A549 (cell line): ENCODE measurements around the gene BSCL2. TPM values are rescaled to one million over a fixed set of nuclear protein-coding genes. Genes with fewer than 3 reads are reported as not detected.

Experiments used
- ATAC-seq, 2 experiments: fragments of 200-7000 bp in 1 of 2; fragments of >200 bp in 1 of 2; cut with Nextera tagmentation in 1 of 2; cut with Tn5 transposase in 1 of 2; 3 replicates each; pipeline versions ENCODE4 v1.8.0 to v1.9.1; 2018 to 2020; ENCODE audit warnings: mild to moderate bottlenecking in 1 of 2, moderate library complexity in 1 of 2
- CTCF ChIA-PET: fragments of 300-600 bp; sonication (Branson Sonifier 250); formaldehyde crosslinking; extraction: SDS; loops from one replicate; lab custom pipeline; 2021; ENCODE audit warnings: antibody characterized with exemption, inconsistent platforms; lab: Yijun Ruan, JAX
- POLR2A ChIA-PET: fragments of 350-600 bp; formaldehyde crosslinking; extraction: SDS; loops from one replicate; lab custom pipeline; 2021; ENCODE audit warnings: antibody characterized with exemption, inconsistent platforms; lab: Yijun Ruan, JAX
- DNase-seq, 2 experiments: peaks; one replicate each; pipeline versions ENCODE4 v3.0.0 to v3.0.0-alpha.2; 2011 to 2016; ENCODE audit warnings: low read depth in 1 of 2, low spot score in 1 of 2
- FAIRE-seq: peaks from 2 replicates; lab custom pipeline; 2011; peaks lifted over from hg19 to GRCh38; lab: Jason Lieb, UNC
- H3K27ac ChIP-seq, 2 experiments: fragments of >200 bp; sonication (Bioruptor Twin); formaldehyde crosslinking; 3 replicates each; pipeline ENCODE4 v1.5.1; 2016 to 2017
- H3K4me1 ChIP-seq: fragments of >200 bp; sonication (Bioruptor Twin); formaldehyde crosslinking; 3 replicates; pipeline ENCODE4 v1.6.1; 2016
- H3K4me2 ChIP-seq: fragments of >200 bp; sonication (Bioruptor Twin); formaldehyde crosslinking; 3 replicates; pipeline ENCODE4 v1.6.1; 2016
- H3K4me3 ChIP-seq: fragments of >200 bp; sonication (Bioruptor Twin); formaldehyde crosslinking; 3 replicates; pipeline ENCODE4 v1.5.1; 2016
- H3K9me3 ChIP-seq: fragments of >200 bp; sonication (Bioruptor Twin); formaldehyde crosslinking; 3 replicates; pipeline ENCODE4 v1.6.1; 2016
- ATOH8 ChIP-seq: fragments of 250-450 bp; sonication (Bioruptor Pico); IDR thresholded peaks from 2 replicates; pipeline ENCODE4 v1.5.0; 2020; ENCODE audit warnings: low read depth, mild to moderate bottlenecking, moderate library complexity
- CTCF ChIP-seq: fragments of >200 bp; sonication (Bioruptor Twin); formaldehyde crosslinking; IDR thresholded peaks from 3 replicates; pipeline ENCODE4 v1.5.1; 2016
- GATA3 ChIP-seq: IDR thresholded peaks from 2 replicates; pipeline ENCODE4 v1.6.1; 2012; ENCODE audit warnings: borderline replicate concordance
- JUNB ChIP-seq: fragments of >200 bp; sonication (Bioruptor Twin); formaldehyde crosslinking; IDR thresholded peaks from 2 replicates; pipeline ENCODE4 v1.6.1; 2016
- KDM1A ChIP-seq: fragments of 200-600 bp; sonication (generic); IDR thresholded peaks from 2 replicates; pipeline ENCODE4 v1.6.1; 2016; ENCODE audit warnings: low read depth, mild to moderate bottlenecking
- MAZ ChIP-seq: fragments of 150-350 bp; IDR thresholded peaks from 2 replicates; pipeline ENCODE4 v1.6.1; 2014; ENCODE audit warnings: antibody characterized with exemption, low read depth, low read length, borderline replicate concordance
- RARB ChIP-seq: fragments of 250-450 bp; sonication (Bioruptor Pico); IDR thresholded peaks from 2 replicates; pipeline ENCODE4 v1.8.0; 2021; ENCODE audit warnings: mild to moderate bottlenecking, moderate library complexity
- SMC3 ChIP-seq: fragments of >200 bp; sonication (Bioruptor Twin); formaldehyde crosslinking; IDR thresholded peaks from 3 replicates; pipeline ENCODE4 v1.6.1; 2018; ENCODE audit warnings: inconsistent platforms
- WGBS: methylation state at CpG from one replicate; pipeline ENCODE4 v1.1.6; 2017; ENCODE audit errors: missing lambda C conversion rate; 5-methylcytosine and 5-hydroxymethylcytosine counted together
- polyA plus RNA-seq, 4 experiments: library from polyadenylated mRNA; depleted of rRNA in 3 of 4; stranded (reverse); fragments of >200 nt; fragmentation: RNase III in 1 of 4; extraction: RNeasy Plus Mini Kit Qiagen cat#74134 plus additional on column Dnase treatment in 1 of 4; gene quantifications; 2 replicates in 3 of 4; 3 replicates in 1 of 4; pipeline ENCODE4 v1.2.3, GENCODE V29; 2011 to 2017
- TF ChIP-seq, protein P1 (sequence below): fragments of 200-600 bp; sonication (generic); IDR thresholded peaks from 2 replicates; pipeline ENCODE4 v1.6.1; 2016; ENCODE audit warnings: antibody characterized with exemption, mild to moderate bottlenecking, moderate library complexity
- TF ChIP-seq, protein P2 (sequence below): fragments of 450-650 bp; IDR thresholded peaks from 2 replicates; pipeline ENCODE4 v1.6.1; 2014; ENCODE audit warnings: antibody characterized with exemption
- TF ChIP-seq, protein P3 (sequence below): fragments of >200 bp; sonication (Bioruptor Twin); formaldehyde crosslinking; IDR thresholded peaks from 2 replicates; pipeline ENCODE4 v1.6.1; 2016

Gene BSCL2
- polyA plus RNA-seq, 2 of the 4 experiments (the other 2 are of a cell fraction), result 63.0 to 63.9 TPM

DNA sequence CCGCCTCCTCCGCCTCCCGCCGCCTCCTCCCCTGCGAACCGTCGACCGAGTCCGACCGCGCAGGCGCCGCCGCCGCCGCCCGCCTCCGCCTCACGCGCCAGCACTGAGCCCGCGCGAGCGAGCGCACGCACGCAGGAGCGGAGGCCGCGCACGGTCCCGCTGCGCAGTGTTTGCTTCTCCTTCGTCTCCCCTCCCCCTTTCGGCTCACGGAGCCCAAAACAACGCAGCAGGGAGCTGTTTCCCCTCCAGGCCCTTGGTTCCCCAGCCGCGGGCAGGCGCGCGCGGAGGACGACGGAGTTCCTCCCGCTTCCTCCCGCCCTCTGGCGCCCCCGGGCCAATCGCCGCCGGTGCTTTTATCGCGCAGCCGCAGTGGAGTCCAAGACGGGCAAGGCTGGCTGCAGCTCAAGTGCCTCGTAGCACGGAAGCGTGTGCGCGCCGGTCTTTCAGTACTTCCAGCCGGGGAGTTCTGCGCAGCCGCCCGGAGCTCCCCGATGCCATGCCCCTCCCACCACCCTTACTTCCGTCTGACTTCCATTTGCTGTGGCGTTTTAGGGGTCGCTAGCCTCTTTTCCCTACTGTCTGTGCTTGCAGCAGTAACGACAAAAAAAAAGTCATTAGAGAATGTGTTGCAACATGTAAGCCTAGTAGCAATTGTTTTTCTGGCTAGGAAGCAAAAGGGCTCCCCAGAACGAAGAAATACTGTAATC, 20.1 kb upstream of the BSCL2 start, which contains the start of gene HNRNPUL2 (continued):
- TF ChIP-seq, protein P1, sequence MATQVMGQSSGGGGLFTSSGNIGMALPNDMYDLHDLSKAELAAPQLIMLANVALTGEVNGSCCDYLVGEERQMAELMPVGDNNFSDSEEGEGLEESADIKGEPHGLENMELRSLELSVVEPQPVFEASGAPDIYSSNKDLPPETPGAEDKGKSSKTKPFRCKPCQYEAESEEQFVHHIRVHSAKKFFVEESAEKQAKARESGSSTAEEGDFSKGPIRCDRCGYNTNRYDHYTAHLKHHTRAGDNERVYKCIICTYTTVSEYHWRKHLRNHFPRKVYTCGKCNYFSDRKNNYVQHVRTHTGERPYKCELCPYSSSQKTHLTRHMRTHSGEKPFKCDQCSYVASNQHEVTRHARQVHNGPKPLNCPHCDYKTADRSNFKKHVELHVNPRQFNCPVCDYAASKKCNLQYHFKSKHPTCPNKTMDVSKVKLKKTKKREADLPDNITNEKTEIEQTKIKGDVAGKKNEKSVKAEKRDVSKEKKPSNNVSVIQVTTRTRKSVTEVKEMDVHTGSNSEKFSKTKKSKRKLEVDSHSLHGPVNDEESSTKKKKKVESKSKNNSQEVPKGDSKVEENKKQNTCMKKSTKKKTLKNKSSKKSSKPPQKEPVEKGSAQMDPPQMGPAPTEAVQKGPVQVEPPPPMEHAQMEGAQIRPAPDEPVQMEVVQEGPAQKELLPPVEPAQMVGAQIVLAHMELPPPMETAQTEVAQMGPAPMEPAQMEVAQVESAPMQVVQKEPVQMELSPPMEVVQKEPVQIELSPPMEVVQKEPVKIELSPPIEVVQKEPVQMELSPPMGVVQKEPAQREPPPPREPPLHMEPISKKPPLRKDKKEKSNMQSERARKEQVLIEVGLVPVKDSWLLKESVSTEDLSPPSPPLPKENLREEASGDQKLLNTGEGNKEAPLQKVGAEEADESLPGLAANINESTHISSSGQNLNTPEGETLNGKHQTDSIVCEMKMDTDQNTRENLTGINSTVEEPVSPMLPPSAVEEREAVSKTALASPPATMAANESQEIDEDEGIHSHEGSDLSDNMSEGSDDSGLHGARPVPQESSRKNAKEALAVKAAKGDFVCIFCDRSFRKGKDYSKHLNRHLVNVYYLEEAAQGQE, result no peak
- TF ChIP-seq, protein P2, sequence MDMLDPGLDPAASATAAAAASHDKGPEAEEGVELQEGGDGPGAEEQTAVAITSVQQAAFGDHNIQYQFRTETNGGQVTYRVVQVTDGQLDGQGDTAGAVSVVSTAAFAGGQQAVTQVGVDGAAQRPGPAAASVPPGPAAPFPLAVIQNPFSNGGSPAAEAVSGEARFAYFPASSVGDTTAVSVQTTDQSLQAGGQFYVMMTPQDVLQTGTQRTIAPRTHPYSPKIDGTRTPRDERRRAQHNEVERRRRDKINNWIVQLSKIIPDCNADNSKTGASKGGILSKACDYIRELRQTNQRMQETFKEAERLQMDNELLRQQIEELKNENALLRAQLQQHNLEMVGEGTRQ, result peak; percentile 10; the same call in 1 of the 2 replicates
- 0 out of 2 replicates have a peak, but pooled peaks have one; percentile 26 for TF ChIP-seq ATOH8 (CRISPR knock-in tag)
- peak; percentile 35; the same call in 1 of the 2 replicates for TF ChIP-seq GATA3

- H3K27ac ChIP-seq, result peak overlapping the region; percentile 97
- no peaks in the 10 kb centered on the region for H3K9me3 ChIP-seq
- 0% methylated on average over 14 of the region's 37 CpGs for WGBS
- CTCF ChIA-PET, result interaction anchor here (0.9 to 3.1 kb wide), 10 partner anchors 15 to 138 kb away, joined by 3 to 15 read pairs (median 4); partner anchors contain the start of genes BSCL2, GNG3 and ZBTB3
- no peak for DNase-seq
- ATAC-seq, result no peak; a peak in 1 of 6 replicates
- no peak for FAIRE-seq
- no peak for TF ChIP-seq RARB (CRISPR knock-in tag)
- TF ChIP-seq MAZ, result no peak
- TF ChIP-seq, protein P3, sequence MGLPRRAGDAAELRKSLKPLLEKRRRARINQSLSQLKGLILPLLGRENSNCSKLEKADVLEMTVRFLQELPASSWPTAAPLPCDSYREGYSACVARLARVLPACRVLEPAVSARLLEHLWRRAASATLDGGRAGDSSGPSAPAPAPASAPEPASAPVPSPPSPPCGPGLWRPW, result no peak
- peak overlapping the region; percentile 78 for H3K4me3 ChIP-seq
- peaks cover 21% of the 10 kb centered on the region for H3K4me1 ChIP-seq
- POLR2A ChIA-PET, result interaction anchor here (0.5 to 3.8 kb wide), 35 partner anchors 8 to 332 kb away, joined by 3 to 96 read pairs (median 7); partner anchors contain the start of genes B3GAT3, BSCL2, C11orf98 and CSKMT
- peak overlapping the region; percentile 92 for H3K4me2 ChIP-seq
These were observed 19.6 kb upstream of the BSCL2 start for GRCh38 chr11:62726915-62727164.

GRCh38 chr11:62726156-62726914, 19.1 kb upstream of the BSCL2 start:
- Histone ChIP-seq H3K4me2 (peak overlapping the region; percentile 92), H3K4me3 (peak overlapping the region; percentile 78), H3K4me1 (peaks cover 21% of the 10 kb centered on the region), H3K9me3 (no peaks in the 10 kb centered on the region), H3K27ac (peak overlapping the region; percentile 97)
- ATAC-seq (no peak), DNase-seq (no peak), FAIRE-seq (no peak)
- ChIA-PET CTCF (interaction anchor here (1.1 to 3.1 kb wide), 7 partner anchors 15 to 59 kb away, joined by 3 to 15 read pairs (median 4); partner anchors contain the start of genes BSCL2 and GNG3), POLR2A (interaction anchor here (0.6 to 3.8 kb wide), 24 partner anchors 11 to 172 kb away, joined by 3 to 96 read pairs (median 10); partner anchors contain the start of genes B3GAT3, BSCL2, C11orf98 and CSKMT)
- whole genome bisulfite sequencing, result 2% methylated on average over 51 of the region's 51 CpGs
- no peak for TF ChIP-seq SMC3
- TF ChIP-seq KDM1A, result no peak
- no peak for TF ChIP-seq CTCF
- no peak for TF ChIP-seq JUNB
- TF ChIP-seq RARB (CRISPR knock-in tag), result no peak
